Kidney capillary endothelial cell (primary cell): ENCODE measurements around the gene RMC1.
"Not testable (repeated sequence)": the region's sequence is repeated elsewhere in the genome, so short reads cannot be mapped to it uniquely, and the experiment has no call there.

Experiments used
- DNase-seq: peaks from one replicate; pipeline ENCODE4 v3.0.0-alpha.2; 2018; ENCODE audit warnings: low spot score

RMC1 gene

GRCh38 chr18:23498117-23498516, 5.2 kb upstream of the RMC1 start:
- no peak for DNase-seq

GRCh38 chr18:23498877-23499276, 4.4 kb upstream of the RMC1 start:
- DNase-seq = peak; percentile 60

- DNase-seq = no peak
Measured at GRCh38 chr18:23499291-23499781, 4.0 kb upstream of the RMC1 start.

GRCh38 chr18:23501626-23502025, 1.7 kb upstream of the RMC1 start:
- no peak for DNase-seq

GRCh38 chr18:23502516-23503037, 734 bp upstream of the RMC1 start:
- no peak for DNase-seq

- DNase-seq = no peak
Measured at GRCh38 chr18:23503963-23504344, 643 bp downstream of the RMC1 start.

GRCh38 chr18:23504720-23505119, 1.4 kb downstream of the RMC1 start:
- no peak for DNase-seq

- no peak for DNase-seq
Measured at GRCh38 chr18:23506393-23506792, 3.1 kb downstream of the RMC1 start.

GRCh38 chr18:23510923-23511322, 7.6 kb downstream of the RMC1 start:
- not testable (repeated sequence) for DNase-seq

GRCh38 chr18:23512216-23512615, 8.9 kb downstream of the RMC1 start:
- not testable (repeated sequence) for DNase-seq

- DNase-seq = no peak
Measured at GRCh38 chr18:23512641-23513040, 9.3 kb downstream of the RMC1 start.

GRCh38 chr18:23515911-23516546, 12.7 kb downstream of the RMC1 start:
- DNase-seq = peak; percentile 63

- DNase-seq = peak; percentile 81
Measured at GRCh38 chr18:23519734-23520133, 16.4 kb downstream of the RMC1 start.

GRCh38 chr18:23521271-23521670, 18.0 kb downstream of the RMC1 start:
- no peak for DNase-seq

GRCh38 chr18:23521907-23522306, 18.6 kb downstream of the RMC1 start:
- DNase-seq = no peak

- no peak for DNase-seq
Measured at GRCh38 chr18:23523429-23524212, 20.3 kb downstream of the RMC1 start.

GRCh38 chr18:23524213-23524707, 20.9 kb downstream of the RMC1 start:
- no peak for DNase-seq

- no peak for DNase-seq
Measured at GRCh38 chr18:23526501-23527063, 23.3 kb downstream of the RMC1 start.

GRCh38 chr18:23528580-23529472, 25.5 kb downstream of the RMC1 start:
- no peak for DNase-seq

- DNase-seq = peak; percentile 50
Measured at GRCh38 chr18:23529604-23530003, 26.3 kb downstream of the RMC1 start.

GRCh38 chr18:23530195-23530594, 26.9 kb downstream of the RMC1 start:
- DNase-seq = no peak

- DNase-seq = no peak
Measured at GRCh38 chr18:23531912-23532311, 28.6 kb downstream of the RMC1 start.
